Right renal pelvis (tissue), 4 donors: ENCODE data around the gene SLC9C1. TPM values are rescaled to one million over a fixed set of nuclear protein-coding genes. Genes with fewer than 3 reads are reported as not detected.

Experiments
- DNase-seq, 4 donors: peaks; one replicate each; pipeline ENCODE4 v3.0.0-alpha.2; 2013; ENCODE audit warnings: low read depth in 4 of 4, low spot score in 3 of 4, missing footprints in 1 of 4
- polyA plus RNA-seq, 4 donors: library from polyadenylated mRNA; unstranded; fragments of 120-200 nt; gene quantifications; one replicate each; pipeline ENCODE4 v1.2.1, GENCODE V29; 2013; ENCODE audit not compliant: insufficient read length in 4 of 4

SLC9C1 gene
- polyA plus RNA-seq, 4 donors: 0.58 to 0.75 (median 0.68) TPM

- DNase-seq: no peak
These were observed 159.5 kb downstream of the SLC9C1 start for GRCh38 chr3:112134335-112135124.

- no peak for DNase-seq
These were observed 160.2 kb downstream of the SLC9C1 start for GRCh38 chr3:112133626-112134334.

- no peak for DNase-seq
These were observed 161.0 kb downstream of the SLC9C1 start, which contains the start of gene GCSAM for GRCh38 chr3:112132975-112133448. Gene GCSAM, minus strand, starts transcription at chr3:112133248. Its CDS starts 128 bp downstream, at chr3:112133120.

- no peak for DNase-seq
These were observed 161.5 kb downstream of the SLC9C1 start for GRCh38 chr3:112132554-112132953.

DNA sequence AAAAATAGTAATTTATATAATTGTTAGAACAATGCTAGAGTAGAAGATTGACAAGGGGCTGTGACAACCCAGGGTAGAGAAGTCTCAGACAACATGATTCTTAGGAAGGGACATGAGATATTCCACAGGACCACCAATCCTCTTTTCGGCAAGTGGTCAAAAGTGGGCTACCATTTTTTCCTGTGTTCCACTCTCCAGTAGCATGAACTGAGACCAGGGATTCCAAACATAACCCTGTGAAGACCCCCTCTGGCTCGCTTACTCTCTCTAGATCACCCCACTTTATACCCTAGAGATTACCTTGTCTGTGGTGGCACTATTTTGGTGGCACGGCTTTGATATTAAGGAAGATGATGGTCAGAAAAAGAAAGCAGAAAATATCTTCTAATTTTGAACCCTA lies 161.9 kb downstream of the SLC9C1 start:
- DNase-seq: no peak

DNA sequence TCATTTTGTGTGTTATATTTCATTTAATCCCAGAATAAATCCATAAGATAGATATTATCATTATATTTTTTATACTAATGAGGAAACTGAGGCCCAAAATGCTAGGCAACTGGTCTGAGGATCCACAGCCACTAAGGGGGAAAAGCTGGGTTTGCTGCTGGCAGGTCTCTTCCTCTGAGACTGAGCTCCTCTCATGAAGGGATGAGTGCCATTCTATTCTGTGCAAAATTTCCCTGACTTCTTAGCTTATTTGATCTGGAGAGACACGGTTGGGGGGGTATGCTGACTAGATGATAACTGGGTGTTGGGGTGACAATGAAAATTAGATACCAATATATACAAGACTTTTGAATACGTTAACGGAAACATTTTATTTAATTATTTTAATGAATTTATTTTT lies 162.9 kb downstream of the SLC9C1 start:
- no peak for DNase-seq

GRCh38 chr3:112130638-112130993 lies 163.4 kb downstream of the SLC9C1 start:
- no peak for DNase-seq

GRCh38 chr3:112129925-112130637 lies 163.9 kb downstream of the SLC9C1 start:
- DNase-seq: no peak

DNA sequence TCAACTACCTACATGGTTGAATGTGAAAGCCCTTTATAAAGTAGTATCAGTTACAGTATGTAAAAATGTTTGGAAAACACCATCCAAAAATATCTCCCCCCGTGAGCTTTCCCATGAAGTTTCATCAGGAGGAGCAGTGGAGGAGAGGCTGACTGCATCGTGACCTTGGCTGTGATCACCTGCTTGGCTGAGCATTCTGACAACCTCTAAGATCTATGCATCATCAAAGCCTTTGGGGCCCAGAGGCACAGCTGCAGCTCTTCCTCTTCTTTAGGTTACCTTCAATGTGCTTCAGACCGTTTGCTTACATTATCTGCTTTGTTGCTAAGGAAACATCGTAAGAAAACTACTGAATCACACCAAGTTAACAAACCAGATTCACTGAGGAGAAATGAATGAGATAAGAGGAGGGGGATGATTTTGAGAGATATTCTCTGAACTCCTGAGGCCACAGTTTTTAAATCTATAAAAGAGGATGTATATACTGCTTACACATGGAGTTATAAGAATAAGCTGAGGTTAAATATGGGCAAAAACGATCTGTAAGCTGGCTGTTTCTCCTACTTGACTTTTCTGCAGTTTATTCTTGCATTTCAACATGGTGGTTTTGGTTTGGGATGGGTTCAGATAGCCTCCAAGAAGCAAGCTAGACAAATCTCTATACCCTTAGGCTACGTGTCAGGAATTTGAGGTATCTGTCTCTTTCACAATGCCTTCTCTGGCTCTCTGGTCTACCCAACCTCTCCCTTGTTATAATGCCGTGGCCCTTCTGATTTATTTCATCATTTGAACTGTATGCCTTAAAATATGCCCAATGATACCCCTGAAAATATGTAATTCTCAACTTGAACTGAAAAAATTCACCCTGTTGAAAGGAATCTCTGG lies 164.9 kb downstream of the SLC9C1 start:
- DNase-seq: no peak

GRCh38 chr3:112127522-112128494 lies 166.2 kb downstream of the SLC9C1 start:
- no peak for DNase-seq

- DNase-seq: peak in 3 of 4 donors; percentile 30 to 56 (median 35)
These were observed 167.5 kb downstream of the SLC9C1 start for GRCh38 chr3:112126511-112126911.

GRCh38 chr3:112124907-112125607 lies 169.0 kb downstream of the SLC9C1 start:
- DNase-seq: no peak

DNA sequence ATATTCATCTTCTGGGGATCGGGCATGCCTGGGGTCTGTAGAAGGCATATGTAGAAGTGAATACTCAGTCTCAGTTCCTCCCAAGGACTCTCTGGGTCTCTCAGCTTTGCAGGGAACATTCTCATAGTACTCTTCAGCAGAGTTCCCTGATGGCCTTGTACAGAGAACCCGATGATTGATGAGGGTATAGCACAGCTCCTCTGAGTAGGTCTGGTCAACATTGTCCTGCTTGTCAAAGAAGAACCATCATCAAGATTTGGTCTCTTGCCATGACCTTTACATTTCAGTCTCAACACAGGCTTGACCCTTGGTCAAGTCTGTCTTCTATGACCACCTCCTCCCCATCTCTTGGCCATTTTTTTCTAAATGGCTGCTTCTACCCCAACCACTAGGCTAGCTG lies 170.5 kb downstream of the SLC9C1 start:
- DNase-seq: no peak

- DNase-seq: no peak
These were observed 171.1 kb downstream of the SLC9C1 start for GRCh38 chr3:112122870-112123269.

DNA sequence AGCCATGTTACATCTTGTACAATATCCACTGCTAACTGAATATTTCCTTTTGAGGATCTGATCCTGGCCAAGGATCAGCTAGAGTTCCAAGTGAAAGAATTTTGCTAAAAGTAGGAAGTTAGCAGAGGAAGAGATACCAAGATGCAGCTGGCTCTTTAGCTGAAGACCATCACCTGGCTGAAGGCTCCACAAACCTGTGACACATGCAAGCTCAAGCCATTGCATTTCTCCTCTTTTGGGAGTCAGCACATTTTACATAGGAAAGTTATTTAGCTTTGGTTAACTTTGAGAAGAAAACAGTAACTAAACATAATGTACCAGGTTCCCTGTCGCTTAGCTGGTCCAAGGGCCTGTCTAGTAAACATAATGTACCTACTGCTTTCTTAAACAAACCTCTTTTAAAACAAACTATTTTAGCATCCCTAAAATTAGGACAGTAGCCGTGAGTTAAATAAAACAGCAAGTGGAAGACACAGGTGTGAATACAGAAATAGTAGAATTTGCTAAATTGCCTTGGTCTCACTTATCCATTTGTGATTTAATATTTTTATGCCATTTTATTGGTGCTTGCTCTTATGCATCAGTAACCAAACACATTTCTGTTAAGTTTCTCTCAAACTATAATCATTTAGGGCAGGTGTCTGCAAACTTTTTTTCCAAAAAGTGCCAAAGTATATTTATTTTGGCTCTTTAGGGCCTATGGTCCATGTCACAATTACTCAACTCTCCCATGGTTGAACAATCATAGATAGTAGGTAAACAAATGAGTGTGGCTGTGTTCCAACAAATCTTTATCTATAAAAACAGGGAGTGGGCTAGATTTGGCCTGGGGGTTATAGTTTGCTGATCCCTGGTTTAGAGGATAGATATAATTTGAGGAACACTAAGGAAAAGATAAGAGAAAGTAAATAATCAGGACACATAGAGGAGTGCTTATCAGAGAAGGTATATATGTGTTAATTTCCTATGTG lies 172.2 kb downstream of the SLC9C1 start:
- no peak for DNase-seq

DNA sequence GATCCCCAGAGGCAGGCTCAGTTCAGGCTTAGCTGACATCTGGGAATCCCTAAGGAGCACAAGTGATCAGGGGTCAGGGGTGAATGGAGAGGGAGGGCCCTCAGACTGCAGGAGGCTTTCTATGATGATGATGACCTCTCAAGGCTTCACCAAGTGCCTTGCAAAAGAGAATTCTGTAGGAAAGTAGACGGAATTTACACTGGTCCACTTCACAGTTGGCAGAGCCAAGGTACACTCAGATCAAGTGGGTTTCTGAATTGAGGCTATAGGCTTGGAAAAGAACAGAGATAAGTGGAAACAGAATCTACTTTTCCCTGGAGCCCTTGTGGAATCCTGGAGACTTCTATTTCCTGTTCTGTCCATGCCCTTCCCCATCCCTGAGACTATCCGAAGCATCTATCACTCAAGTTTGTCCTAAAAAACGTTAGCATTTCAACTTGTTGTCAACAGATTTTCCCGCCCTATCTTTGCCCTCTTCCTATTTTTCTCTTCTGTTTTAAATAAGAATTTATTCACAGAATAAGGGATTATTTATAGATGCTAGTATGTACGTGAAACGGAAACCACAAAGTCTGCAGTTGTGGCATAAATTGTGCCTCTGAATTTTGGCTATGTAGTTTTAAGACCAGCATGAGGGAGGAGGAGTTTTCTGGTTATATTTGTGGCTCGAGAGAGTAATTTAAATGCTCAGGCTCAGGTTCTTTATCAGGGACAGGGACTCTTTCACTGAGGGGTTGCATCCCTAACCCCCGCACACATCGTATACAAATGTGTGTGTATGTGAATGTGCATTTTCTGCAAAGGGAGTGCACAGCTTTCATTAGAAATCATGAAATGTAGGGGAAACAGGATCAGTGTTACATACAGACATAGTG lies 173.8 kb downstream of the SLC9C1 start:
- no peak for DNase-seq
